Measurements from ENCODE around the gene SMARCA1. TPM values are rescaled to one million over a fixed set of nuclear protein-coding genes. Genes with fewer than 3 reads are reported as not detected.

Gene SMARCA1
- total and polyA plus RNA-seq, 3 experiments from 2014 or later = 0.11 to 0.38 TPM; not detected in 1

- Histone ChIP-seq H3K9me3 (ENCODE audit: low read length) (no peaks in the 10 kb centered on the region), H3K27me3 (ENCODE audit: insufficient read depth, low read length, poor library complexity, severe bottlenecking) (no peaks in the 10 kb centered on the region), H3K4me3 (ENCODE audit: low read length) (peak within 1 kb of the TSS; percentile 39), H3K36me3 (ENCODE audit: insufficient read depth, low read length) (no peaks in the 10 kb centered on the region), H3K4me1 (ENCODE audit: insufficient read depth, low read length) (no peaks in the 10 kb centered on the region), H3K27ac (ENCODE audit: low read depth, low read length) (peak within 1 kb of the TSS; percentile 43)
- DNase-seq = peak in 3 of 5 donors; percentile 4 to 52 (median 42)
- Mint-ChIP-seq H3K4me1 (peaks cover 0 to 8% (median 0%) of the 10 kb centered on the region in 3 donors), H3K9me3 (no peaks in the 10 kb centered on the region), H3K27me3 (peaks cover 14 to 15% of the 10 kb centered on the region in 2 donors), H3K36me3 (no peaks in the 10 kb centered on the region), H3K4me3 (peak within 1 kb of the TSS; percentile 41 to 87 (median 72)), H3K27ac (no peak within 1 kb of the TSS)
- ChIA-PET POLR2A (no interaction called here), CTCF (interaction anchor here (1.3 kb wide), 1 partner anchor 17 kb away, joined by 3 read pairs; no protein-coding TSS in a partner anchor)
These were observed 16.9 kb upstream of the SMARCA1 start, which contains the start of gene OCRL for GRCh38 chrX:129540068-129540653. OCRL (plus strand) TSS chrX:129540259; CDS start chrX:129540440, 181 bp downstream.

GRCh38 chrX:129534816-129535578 is 11.7 kb upstream of the SMARCA1 start:
- Mint-ChIP-seq H3K27ac (no peak overlapping the region), H3K27me3 (peaks cover 2 to 15% of the 10 kb centered on the region in 2 donors), H3K4me3 (no peak overlapping the region), H3K9me3 (no peaks in the 10 kb centered on the region), H3K36me3 (no peaks in the 10 kb centered on the region), H3K4me1 (peaks cover 0 to 5% (median 0%) of the 10 kb centered on the region in 3 donors)
- Histone ChIP-seq H3K4me1 (ENCODE audit: insufficient read depth, low read length) (no peaks in the 10 kb centered on the region), H3K36me3 (ENCODE audit: insufficient read depth, low read length) (no peaks in the 10 kb centered on the region), H3K9me3 (ENCODE audit: low read length) (no peaks in the 10 kb centered on the region), H3K4me3 (ENCODE audit: low read length) (no peak overlapping the region), H3K27me3 (ENCODE audit: insufficient read depth, low read length, poor library complexity, severe bottlenecking) (no peaks in the 10 kb centered on the region), H3K27ac (ENCODE audit: low read depth, low read length) (no peak overlapping the region)
- no peak for DNase-seq
- CTCF ChIA-PET = no interaction called here
- POLR2A ChIA-PET = no interaction called here

- Mint-ChIP-seq H3K36me3 (no peaks in the 10 kb centered on the region), H3K27ac (no peak overlapping the region), H3K4me3 (no peak overlapping the region), H3K9me3 (no peaks in the 10 kb centered on the region), H3K27me3 (peaks cover 0 to 5% of the 10 kb centered on the region in 2 donors), H3K4me1 (no peaks in the 10 kb centered on the region)
- POLR2A ChIA-PET = no interaction called here
- Histone ChIP-seq H3K9me3 (ENCODE audit: low read length) (no peaks in the 10 kb centered on the region), H3K27ac (ENCODE audit: low read depth, low read length) (no peak overlapping the region), H3K36me3 (ENCODE audit: insufficient read depth, low read length) (no peaks in the 10 kb centered on the region), H3K4me1 (ENCODE audit: insufficient read depth, low read length) (no peaks in the 10 kb centered on the region), H3K4me3 (ENCODE audit: low read length) (no peak overlapping the region), H3K27me3 (ENCODE audit: insufficient read depth, low read length, poor library complexity, severe bottlenecking) (no peaks in the 10 kb centered on the region)
- CTCF ChIA-PET = no interaction called here
- DNase-seq = no peak
These were observed 7.8 kb upstream of the SMARCA1 start for GRCh38 chrX:129531132-129531531.

- no peak for DNase-seq
- ChIA-PET POLR2A (no interaction called here), CTCF (no interaction called here)
- Histone ChIP-seq H3K4me3 (ENCODE audit: low read length) (no peak overlapping the region), H3K27me3 (ENCODE audit: insufficient read depth, low read length, poor library complexity, severe bottlenecking) (no peaks in the 10 kb centered on the region), H3K36me3 (ENCODE audit: insufficient read depth, low read length) (no peaks in the 10 kb centered on the region), H3K9me3 (ENCODE audit: low read length) (no peaks in the 10 kb centered on the region), H3K4me1 (ENCODE audit: insufficient read depth, low read length) (no peaks in the 10 kb centered on the region), H3K27ac (ENCODE audit: low read depth, low read length) (no peak overlapping the region)
- no peak overlapping the region for H3K4me3 Mint-ChIP-seq
- peaks cover 0 to 5% of the 10 kb centered on the region in 2 donors for H3K27me3 Mint-ChIP-seq
- no peaks in the 10 kb centered on the region for H3K36me3 Mint-ChIP-seq
- H3K4me1 Mint-ChIP-seq = no peaks in the 10 kb centered on the region
- H3K27ac Mint-ChIP-seq = no peak overlapping the region
- H3K9me3 Mint-ChIP-seq = no peaks in the 10 kb centered on the region
These were observed 7.1 kb upstream of the SMARCA1 start for GRCh38 chrX:129530410-129530809.

GRCh38 chrX:129529685-129530281 is 6.5 kb upstream of the SMARCA1 start:
- Mint-ChIP-seq H3K27ac (no peak overlapping the region), H3K4me3 (peak overlapping the region in 1 of 7 donors; percentile 39), H3K36me3 (no peaks in the 10 kb centered on the region), H3K9me3 (no peaks in the 10 kb centered on the region), H3K4me1 (no peaks in the 10 kb centered on the region), H3K27me3 (peaks cover 0 to 5% of the 10 kb centered on the region in 2 donors)
- H3K9me3 ChIP-seq (ENCODE audit: low read length) = no peaks in the 10 kb centered on the region
- ChIA-PET POLR2A (no interaction called here), CTCF (no interaction called here)
- no peak overlapping the region for H3K27ac ChIP-seq (ENCODE audit: low read depth, low read length)
- H3K4me1 ChIP-seq (ENCODE audit: insufficient read depth, low read length) = no peaks in the 10 kb centered on the region
- no peaks in the 10 kb centered on the region for H3K36me3 ChIP-seq (ENCODE audit: insufficient read depth, low read length)
- DNase-seq = no peak
- H3K4me3 ChIP-seq (ENCODE audit: low read length) = no peak overlapping the region
- no peaks in the 10 kb centered on the region for H3K27me3 ChIP-seq (ENCODE audit: insufficient read depth, low read length, poor library complexity, severe bottlenecking)

- POLR2A ChIA-PET = no interaction called here
- peaks cover 6% of the 10 kb centered on the region for H3K4me1 ChIP-seq (ENCODE audit: insufficient read depth, low read length)
- peaks cover 0 to 13% (median 9%) of the 10 kb centered on the region in 3 donors for H3K4me1 Mint-ChIP-seq
- no peak overlapping the region for H3K4me3 Mint-ChIP-seq
- CTCF ChIA-PET = no interaction called here
- no peaks in the 10 kb centered on the region for H3K36me3 Mint-ChIP-seq
- no peaks in the 10 kb centered on the region for H3K9me3 ChIP-seq (ENCODE audit: low read length)
- no peak overlapping the region for H3K4me3 ChIP-seq (ENCODE audit: low read length)
- no peak overlapping the region for H3K27ac ChIP-seq (ENCODE audit: low read depth, low read length)
- no peak overlapping the region for H3K27ac Mint-ChIP-seq
- H3K36me3 ChIP-seq (ENCODE audit: insufficient read depth, low read length) = no peaks in the 10 kb centered on the region
- H3K27me3 ChIP-seq (ENCODE audit: insufficient read depth, low read length, poor library complexity, severe bottlenecking) = no peaks in the 10 kb centered on the region
- peaks cover 7 to 11% of the 10 kb centered on the region in 2 donors for H3K27me3 Mint-ChIP-seq
- peaks cover 0 to 3% (median 0%) of the 10 kb centered on the region in 5 donors for H3K9me3 Mint-ChIP-seq
- DNase-seq = no peak
These were observed 2.6 kb upstream of the SMARCA1 start for GRCh38 chrX:129525896-129526295.

GRCh38 chrX:129525162-129525561 is 1.9 kb upstream of the SMARCA1 start:
- H3K27me3 Mint-ChIP-seq = peaks cover 7 to 11% of the 10 kb centered on the region in 2 donors
- peak overlapping the region in 2 of 7 donors; percentile 40 to 64 for H3K4me3 Mint-ChIP-seq
- H3K4me1 Mint-ChIP-seq = peaks cover 0 to 13% (median 9%) of the 10 kb centered on the region in 3 donors
- peaks cover 6% of the 10 kb centered on the region for H3K4me1 ChIP-seq (ENCODE audit: insufficient read depth, low read length)
- no peak for DNase-seq
- no peaks in the 10 kb centered on the region for H3K27me3 ChIP-seq (ENCODE audit: insufficient read depth, low read length, poor library complexity, severe bottlenecking)
- POLR2A ChIA-PET = no interaction called here
- no peak overlapping the region for H3K27ac ChIP-seq (ENCODE audit: low read depth, low read length)
- H3K36me3 Mint-ChIP-seq = no peaks in the 10 kb centered on the region
- H3K9me3 Mint-ChIP-seq = peaks cover 0 to 3% (median 0%) of the 10 kb centered on the region in 5 donors
- no peak overlapping the region for H3K4me3 ChIP-seq (ENCODE audit: low read length)
- no peak overlapping the region for H3K27ac Mint-ChIP-seq
- CTCF ChIA-PET = no interaction called here
- H3K9me3 ChIP-seq (ENCODE audit: low read length) = no peaks in the 10 kb centered on the region
- no peaks in the 10 kb centered on the region for H3K36me3 ChIP-seq (ENCODE audit: insufficient read depth, low read length)

GRCh38 chrX:129524250-129524850 is 1.1 kb upstream of the SMARCA1 start:
- DNase-seq = no peak
- Histone ChIP-seq H3K9me3 (ENCODE audit: low read length) (no peaks in the 10 kb centered on the region), H3K27ac (ENCODE audit: low read depth, low read length) (no peak overlapping the region), H3K27me3 (ENCODE audit: insufficient read depth, low read length, poor library complexity, severe bottlenecking) (no peaks in the 10 kb centered on the region), H3K4me3 (ENCODE audit: low read length) (no peak overlapping the region), H3K4me1 (ENCODE audit: insufficient read depth, low read length) (peaks cover 6% of the 10 kb centered on the region), H3K36me3 (ENCODE audit: insufficient read depth, low read length) (no peaks in the 10 kb centered on the region)
- Mint-ChIP-seq H3K4me1 (peaks cover 0 to 13% (median 9%) of the 10 kb centered on the region in 3 donors), H3K9me3 (peaks cover 0 to 3% (median 0%) of the 10 kb centered on the region in 5 donors), H3K27ac (no peak overlapping the region), H3K27me3 (peaks cover 7 to 13% of the 10 kb centered on the region in 2 donors), H3K4me3 (peak overlapping the region; percentile 68 to 88 (median 84)), H3K36me3 (no peaks in the 10 kb centered on the region)
- POLR2A ChIA-PET = no interaction called here
- CTCF ChIA-PET = no interaction called here
